Vagina (tissue), 2 donors: ENCODE data around the gene ANKRD44.
"Not testable (repeated sequence)": the region's sequence is repeated elsewhere in the genome, so short reads cannot be mapped to it uniquely, and the experiment has no call there.

ENCODE experiments used
- POLR2A ChIP-seq, 2 donors: fragments of 450-650 bp; IDR thresholded peaks; one replicate each; pipeline ENCODE4 v1.6.1; 2017; ENCODE audit warnings: antibody characterized with exemption in 2 of 2, mild to moderate bottlenecking in 2 of 2, moderate library complexity in 2 of 2
- POLR2AphosphoS5 ChIP-seq, 2 donors: sonication (generic); formaldehyde crosslinking; IDR thresholded peaks; one replicate each; pipeline ENCODE4 v1.9.0; 2017; ENCODE audit warnings: antibody characterized with exemption in 2 of 2, mild to moderate bottlenecking in 2 of 2, low read depth in 1 of 2; ENCODE audit not compliant: insufficient read depth in 1 of 2
- TF ChIP-seq, protein P1 (sequence below), 3 experiments: fragments of 450-650 bp in 2 of 3; fragments of 200-600 bp in 1 of 3; sonication (generic) in 1 of 3; IDR thresholded peaks; one replicate each; pipeline ENCODE4 v1.5.1; 2017 to 2019; ENCODE audit warnings: antibody characterized with exemption in 3 of 3, mild to moderate bottlenecking in 2 of 3, moderate library complexity in 2 of 3

DNA sequence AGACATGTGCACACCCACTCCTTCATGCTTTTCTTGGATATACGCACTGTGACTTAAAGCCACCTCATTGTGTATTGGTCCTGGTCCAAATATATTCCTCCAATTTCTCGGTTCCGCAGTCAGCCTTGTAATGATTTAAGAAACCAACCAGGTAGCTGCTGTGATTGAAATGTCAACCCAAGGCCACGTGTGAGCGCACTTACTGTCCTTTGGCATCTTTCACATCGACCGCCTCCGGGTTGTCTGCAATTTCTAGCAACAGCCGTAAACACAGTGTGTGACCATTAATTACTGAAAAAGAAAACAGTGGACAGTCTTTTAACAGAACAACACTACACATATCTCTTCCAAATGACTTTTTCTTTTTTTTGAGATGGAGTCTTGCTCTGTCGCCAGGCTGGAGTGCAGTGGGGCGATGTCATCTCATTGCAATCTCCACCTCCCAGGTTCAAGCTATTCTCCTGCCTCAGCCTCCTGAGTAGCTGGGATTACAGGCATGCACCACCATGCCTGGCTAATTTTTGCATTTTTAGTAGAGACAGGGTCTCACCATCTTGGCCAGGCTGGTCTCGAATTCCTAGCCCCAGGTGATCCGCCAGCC is 301.7 kb downstream of the ANKRD44 start:
- not testable (repeated sequence) for TF ChIP-seq POLR2AphosphoS5 (IDR thresholded peaks at IDR 0.05; ENCODE audit: insufficient read depth in 1 of 2, low read depth in 1 of 2); POLR2A (IDR thresholded peaks at IDR 0.05)
- TF ChIP-seq, protein P1, sequence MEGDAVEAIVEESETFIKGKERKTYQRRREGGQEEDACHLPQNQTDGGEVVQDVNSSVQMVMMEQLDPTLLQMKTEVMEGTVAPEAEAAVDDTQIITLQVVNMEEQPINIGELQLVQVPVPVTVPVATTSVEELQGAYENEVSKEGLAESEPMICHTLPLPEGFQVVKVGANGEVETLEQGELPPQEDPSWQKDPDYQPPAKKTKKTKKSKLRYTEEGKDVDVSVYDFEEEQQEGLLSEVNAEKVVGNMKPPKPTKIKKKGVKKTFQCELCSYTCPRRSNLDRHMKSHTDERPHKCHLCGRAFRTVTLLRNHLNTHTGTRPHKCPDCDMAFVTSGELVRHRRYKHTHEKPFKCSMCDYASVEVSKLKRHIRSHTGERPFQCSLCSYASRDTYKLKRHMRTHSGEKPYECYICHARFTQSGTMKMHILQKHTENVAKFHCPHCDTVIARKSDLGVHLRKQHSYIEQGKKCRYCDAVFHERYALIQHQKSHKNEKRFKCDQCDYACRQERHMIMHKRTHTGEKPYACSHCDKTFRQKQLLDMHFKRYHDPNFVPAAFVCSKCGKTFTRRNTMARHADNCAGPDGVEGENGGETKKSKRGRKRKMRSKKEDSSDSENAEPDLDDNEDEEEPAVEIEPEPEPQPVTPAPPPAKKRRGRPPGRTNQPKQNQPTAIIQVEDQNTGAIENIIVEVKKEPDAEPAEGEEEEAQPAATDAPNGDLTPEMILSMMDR (IDR thresholded peaks at IDR 0.05): not testable (repeated sequence)
